B cell (primary cell): ENCODE data around the gene JAK1.

Experiments used
- EZH2 ChIP-seq: IDR thresholded peaks from 2 replicates; pipeline ENCODE4 v1.6.1; 2012; ENCODE audit warnings: borderline replicate concordance, low read depth, mild to moderate bottlenecking, moderate library complexity, low read length; ENCODE audit not compliant: insufficient read depth, poor library complexity, severe bottlenecking
- TF ChIP-seq, protein P1 (sequence below): fragments of 200-600 bp; IDR thresholded peaks from one replicate; pipeline ENCODE4 v1.8.0; 2022; ENCODE audit warnings: antibody characterized with exemption, mild to moderate bottlenecking

DNA sequence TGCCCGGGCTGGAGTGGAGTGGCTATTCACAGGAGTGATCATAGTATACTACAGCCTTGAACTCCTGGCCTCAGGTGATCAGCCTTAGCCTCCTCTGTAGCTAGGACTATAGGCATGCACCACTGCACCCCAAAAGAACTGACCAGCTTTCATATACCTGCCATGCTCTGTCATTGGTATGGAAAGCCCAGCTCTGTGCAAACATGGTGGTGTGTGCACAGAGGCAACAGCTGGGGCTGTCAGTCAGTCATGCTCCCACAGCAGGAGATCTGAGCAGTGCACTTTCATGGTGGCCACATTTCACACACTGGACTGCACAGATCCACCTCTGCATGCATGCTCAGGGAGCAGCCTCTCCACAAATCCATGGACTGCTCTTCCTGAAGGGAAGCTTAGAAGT, 8.8 kb upstream of the JAK1 start:
- TF ChIP-seq, protein P1, sequence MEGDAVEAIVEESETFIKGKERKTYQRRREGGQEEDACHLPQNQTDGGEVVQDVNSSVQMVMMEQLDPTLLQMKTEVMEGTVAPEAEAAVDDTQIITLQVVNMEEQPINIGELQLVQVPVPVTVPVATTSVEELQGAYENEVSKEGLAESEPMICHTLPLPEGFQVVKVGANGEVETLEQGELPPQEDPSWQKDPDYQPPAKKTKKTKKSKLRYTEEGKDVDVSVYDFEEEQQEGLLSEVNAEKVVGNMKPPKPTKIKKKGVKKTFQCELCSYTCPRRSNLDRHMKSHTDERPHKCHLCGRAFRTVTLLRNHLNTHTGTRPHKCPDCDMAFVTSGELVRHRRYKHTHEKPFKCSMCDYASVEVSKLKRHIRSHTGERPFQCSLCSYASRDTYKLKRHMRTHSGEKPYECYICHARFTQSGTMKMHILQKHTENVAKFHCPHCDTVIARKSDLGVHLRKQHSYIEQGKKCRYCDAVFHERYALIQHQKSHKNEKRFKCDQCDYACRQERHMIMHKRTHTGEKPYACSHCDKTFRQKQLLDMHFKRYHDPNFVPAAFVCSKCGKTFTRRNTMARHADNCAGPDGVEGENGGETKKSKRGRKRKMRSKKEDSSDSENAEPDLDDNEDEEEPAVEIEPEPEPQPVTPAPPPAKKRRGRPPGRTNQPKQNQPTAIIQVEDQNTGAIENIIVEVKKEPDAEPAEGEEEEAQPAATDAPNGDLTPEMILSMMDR: no peak
- no peak for TF ChIP-seq EZH2
